ENCODE data around the gene ACTR1B.
A peak's percentile ranks its signal among the peaks of the same experiment; 100 is the strongest.
"Not testable (repeated sequence)": the region's sequence is repeated elsewhere in the genome, so short reads cannot be mapped to it uniquely, and the experiment has no call there.

ACTR1B gene

GRCh38 chr2:97663962-97664635 is at the start of gene ACTR1B:
TSS of gene ACTR1B (minus strand) at chr2:97664044. CDS start at chr2:97663890, 154 bp downstream.
- DNase-seq, result peak; percentile 97

- DNase-seq, result peak; percentile 52
Observed at GRCh38 chr2:97712693-97713295, 49.0 kb upstream of the ACTR1B start.

- DNase-seq, result not testable (repeated sequence)
Observed at GRCh38 chr2:97712175-97712574, 48.3 kb upstream of the ACTR1B start.

- DNase-seq, result no peak
Observed at GRCh38 chr2:97711394-97711711, 47.5 kb upstream of the ACTR1B start.

GRCh38 chr2:97708608-97709007 is 44.8 kb upstream of the ACTR1B start:
- DNase-seq, result no peak

- no peak for DNase-seq
Observed at GRCh38 chr2:97708048-97708380, 44.2 kb upstream of the ACTR1B start.

GRCh38 chr2:97707362-97708047 is 43.7 kb upstream of the ACTR1B start:
- DNase-seq, result no peak

- DNase-seq, result no peak
Observed at GRCh38 chr2:97706708-97707345, 43.0 kb upstream of the ACTR1B start.

GRCh38 chr2:97706112-97706511 is 42.3 kb upstream of the ACTR1B start:
- no peak for DNase-seq

GRCh38 chr2:97704989-97705388 is 41.1 kb upstream of the ACTR1B start:
- DNase-seq, result no peak

GRCh38 chr2:97703741-97704140 is 39.9 kb upstream of the ACTR1B start:
- DNase-seq, result no peak

- DNase-seq, result no peak
Observed at GRCh38 chr2:97702731-97703470, 39.1 kb upstream of the ACTR1B start.

GRCh38 chr2:97701851-97702465 is 38.1 kb upstream of the ACTR1B start:
- no peak for DNase-seq

- no peak for DNase-seq
Observed at GRCh38 chr2:97701186-97701585, 37.3 kb upstream of the ACTR1B start.

GRCh38 chr2:97699765-97700444 is 36.1 kb upstream of the ACTR1B start:
- no peak for DNase-seq

- no peak for DNase-seq
Observed at GRCh38 chr2:97698530-97698929, 34.7 kb upstream of the ACTR1B start.

- DNase-seq, result peak; percentile 90
Observed at GRCh38 chr2:97697252-97698235, 33.7 kb upstream of the ACTR1B start.

GRCh38 chr2:97695744-97696143 is 31.9 kb upstream of the ACTR1B start:
- no peak for DNase-seq

GRCh38 chr2:97693476-97693875 is 29.6 kb upstream of the ACTR1B start:
- DNase-seq, result no peak

- DNase-seq, result no peak
Observed at GRCh38 chr2:97691166-97691565, 27.3 kb upstream of the ACTR1B start.

All from activated CD4-positive, alpha-beta T cell treated with anti-CD3 and anti-CD28 coated beads for 1 hour (primary cell).